Neural progenitor cell (in vitro differentiated cells): ENCODE results near the gene PEX1.

ENCODE experiments used
- CTCF ChIP-seq: fragments of 200-600 bp; sonication (generic); IDR thresholded peaks from 2 replicates; pipeline ENCODE4 v1.5.1; 2017; ENCODE audit warnings: antibody characterized with exemption, mild to moderate bottlenecking
- EZH2 ChIP-seq: fragments of 200-600 bp; sonication (generic); IDR thresholded peaks from 2 replicates; pipeline ENCODE4 v1.6.1; 2017; ENCODE audit warnings: antibody characterized with exemption, mild to moderate bottlenecking, moderate library complexity
- EZH2phosphoT487 ChIP-seq: fragments of 200-600 bp; sonication (generic); IDR thresholded peaks from 2 replicates; pipeline ENCODE4 v1.6.1; 2017; ENCODE audit warnings: antibody characterized with exemption

- TF ChIP-seq CTCF = no peak
- no peak for TF ChIP-seq EZH2phosphoT487
- TF ChIP-seq EZH2 = no peak
Measured at GRCh38 chr7:92547579-92547978, 19.3 kb upstream of the PEX1 start.
